Liver (tissue), 3 donors: Measurements from ENCODE around the gene TSGA10IP.

Experiments
- CTCF ChIP-seq: fragments of 150-350 bp; IDR thresholded peaks from 2 replicates; pipeline ENCODE4 v1.5.1; 2017; ENCODE audit warnings: improper control_type of control experiment, low read depth, low read length; ENCODE audit not compliant: missing input control
- FOXA1 ChIP-seq: IDR thresholded peaks from 2 replicates; pipeline ENCODE4 v1.6.1; 2016; ENCODE audit warnings: antibody characterized with exemption
- GABPA ChIP-seq, 2 donors: IDR thresholded peaks in 1 of 2; conservative IDR thresholded peaks in 1 of 2; 2 replicates each; pipeline ENCODE4 v1.6.1; 2016; ENCODE audit warnings: antibody characterized with exemption in 2 of 2, mild to moderate bottlenecking in 1 of 2, moderate library complexity in 1 of 2
- RAD21 ChIP-seq, 2 donors: IDR thresholded peaks; 2 replicates each; pipeline ENCODE4 v1.6.1; 2016; ENCODE audit warnings: antibody characterized with exemption in 2 of 2, mild to moderate bottlenecking in 2 of 2
- YY1 ChIP-seq: IDR thresholded peaks from 2 replicates; pipeline ENCODE4 v1.6.1; 2016; ENCODE audit warnings: antibody characterized with exemption, mild to moderate bottlenecking
- donor health status: healthy.
- donor health status: healthy.

- TF ChIP-seq CTCF: no peak
- no peak for TF ChIP-seq FOXA1
- no peak for TF ChIP-seq YY1
- TF ChIP-seq GABPA (IDR thresholded peaks at IDR 0.05 in 1 of 2, conservative IDR thresholded peaks at IDR 0.05 in 1 of 2): no peak
- TF ChIP-seq RAD21 (IDR thresholded peaks at IDR 0.05): no peak
Measured at GRCh38 chr11:65915101-65915820, 30.0 kb upstream of the TSGA10IP start.
